ENCODE measurements around the gene C12orf76.
A peak's percentile ranks its signal among the peaks of the same experiment; 100 is the strongest.
"Not testable (repeated sequence)": the region's sequence is repeated elsewhere in the genome, so short reads cannot be mapped to it uniquely, and the experiment has no call there.

C12orf76 gene

DNA sequence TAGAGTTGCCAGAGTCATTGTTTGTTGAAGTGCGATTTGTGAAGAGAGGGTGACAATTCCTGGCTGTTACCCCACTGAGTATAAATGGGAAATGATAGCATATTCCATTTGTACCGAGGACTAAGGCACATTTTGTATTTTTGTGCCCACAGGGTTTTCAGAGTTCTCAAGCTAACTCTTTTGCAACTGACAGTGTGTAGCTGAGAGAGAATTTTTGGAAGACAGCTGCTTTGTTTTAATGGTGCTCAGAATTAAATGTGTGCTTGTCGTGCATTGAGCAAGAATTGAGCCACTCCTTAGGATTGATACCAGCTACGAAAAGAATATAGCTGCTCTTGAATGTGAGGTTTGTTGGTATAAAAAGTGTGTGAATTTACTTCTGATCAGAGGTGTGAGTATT lies 27.4 kb downstream of the C12orf76 start:
- TF ChIP-seq, protein P1, sequence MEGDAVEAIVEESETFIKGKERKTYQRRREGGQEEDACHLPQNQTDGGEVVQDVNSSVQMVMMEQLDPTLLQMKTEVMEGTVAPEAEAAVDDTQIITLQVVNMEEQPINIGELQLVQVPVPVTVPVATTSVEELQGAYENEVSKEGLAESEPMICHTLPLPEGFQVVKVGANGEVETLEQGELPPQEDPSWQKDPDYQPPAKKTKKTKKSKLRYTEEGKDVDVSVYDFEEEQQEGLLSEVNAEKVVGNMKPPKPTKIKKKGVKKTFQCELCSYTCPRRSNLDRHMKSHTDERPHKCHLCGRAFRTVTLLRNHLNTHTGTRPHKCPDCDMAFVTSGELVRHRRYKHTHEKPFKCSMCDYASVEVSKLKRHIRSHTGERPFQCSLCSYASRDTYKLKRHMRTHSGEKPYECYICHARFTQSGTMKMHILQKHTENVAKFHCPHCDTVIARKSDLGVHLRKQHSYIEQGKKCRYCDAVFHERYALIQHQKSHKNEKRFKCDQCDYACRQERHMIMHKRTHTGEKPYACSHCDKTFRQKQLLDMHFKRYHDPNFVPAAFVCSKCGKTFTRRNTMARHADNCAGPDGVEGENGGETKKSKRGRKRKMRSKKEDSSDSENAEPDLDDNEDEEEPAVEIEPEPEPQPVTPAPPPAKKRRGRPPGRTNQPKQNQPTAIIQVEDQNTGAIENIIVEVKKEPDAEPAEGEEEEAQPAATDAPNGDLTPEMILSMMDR (IDR thresholded peaks at IDR 0.05; ENCODE audit: borderline replicate concordance, control extremely low read depth, extremely low read depth, insufficient read depth, missing control alignments): no peak
- in situ Hi-C loops (cut with MboI; ENCODE audit: low sequenced_read_pairs, unreplicated experiment): no loop called here
- DNase-seq (ENCODE audit: low spot score): no peak

DNA sequence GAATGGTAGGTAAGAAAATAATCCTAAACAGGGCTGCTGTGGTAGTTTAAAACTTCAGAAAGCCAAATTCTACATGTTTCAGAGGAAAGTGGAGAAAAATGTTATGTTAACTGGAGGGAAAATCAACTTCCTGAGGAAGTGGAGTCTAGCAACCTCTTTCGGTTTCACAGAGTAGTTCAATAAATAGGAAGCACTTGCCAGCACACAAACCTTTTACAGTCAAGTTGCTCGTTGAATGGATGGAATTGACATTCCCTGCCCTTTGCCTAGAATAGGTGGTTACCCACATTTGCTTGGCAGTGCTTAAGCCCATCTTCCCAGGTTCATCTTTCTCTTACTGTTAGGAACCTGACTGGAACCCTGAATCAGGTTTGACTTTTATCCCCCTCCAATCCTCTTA lies 33.2 kb downstream of the C12orf76 start:
- TF ChIP-seq, protein P1 (IDR thresholded peaks at IDR 0.05; ENCODE audit: borderline replicate concordance, control extremely low read depth, extremely low read depth, insufficient read depth, missing control alignments): no peak
- in situ Hi-C loops (cut with MboI; ENCODE audit: low sequenced_read_pairs, unreplicated experiment): no loop called here
- no peak for DNase-seq (ENCODE audit: low spot score)

DNA sequence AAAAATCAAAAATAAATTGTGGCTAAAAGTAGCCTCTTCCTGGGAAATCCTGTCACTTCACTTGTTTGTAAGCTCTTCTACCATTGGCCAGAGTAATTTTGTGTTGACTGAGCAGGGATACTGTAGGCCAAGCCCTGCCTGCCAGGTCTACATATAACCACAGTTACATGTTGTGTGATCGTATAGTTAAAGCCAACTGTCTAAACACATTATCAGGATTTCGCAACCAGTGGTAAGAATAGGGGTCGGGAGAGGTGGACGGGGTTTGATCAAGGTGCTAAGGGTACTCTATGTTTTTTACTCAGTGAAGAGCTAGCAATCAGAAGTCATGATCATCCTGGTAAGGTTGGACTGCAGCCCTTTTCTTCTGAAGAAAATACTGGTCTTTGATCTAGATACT lies 35.7 kb downstream of the C12orf76 start:
- in situ Hi-C loops (cut with MboI; ENCODE audit: low sequenced_read_pairs, unreplicated experiment): no loop called here
- no peak for DNase-seq (ENCODE audit: low spot score)
- TF ChIP-seq, protein P1 (IDR thresholded peaks at IDR 0.05; ENCODE audit: borderline replicate concordance, control extremely low read depth, extremely low read depth, insufficient read depth, missing control alignments): no peak

DNA sequence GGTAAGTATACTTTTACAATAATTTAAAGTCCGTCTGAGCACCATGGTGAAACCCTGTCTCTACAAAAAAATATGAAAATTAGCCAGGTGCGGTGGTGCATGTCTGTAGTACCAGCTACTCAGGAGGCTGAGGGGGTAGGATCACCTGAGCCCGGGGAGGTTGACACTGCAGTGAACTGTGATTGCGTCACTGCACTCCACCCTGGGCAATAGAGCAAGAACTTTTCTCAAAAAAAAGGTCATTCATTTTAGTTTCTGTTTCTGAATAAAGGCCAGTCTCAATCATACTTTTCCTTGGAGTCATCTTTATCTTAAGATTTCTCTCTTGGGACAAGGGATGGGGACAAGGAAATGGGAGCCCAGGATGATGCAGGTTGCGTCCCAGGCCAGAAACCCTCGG lies 36.2 kb downstream of the C12orf76 start:
- TF ChIP-seq, protein P1 (IDR thresholded peaks at IDR 0.05; ENCODE audit: borderline replicate concordance, control extremely low read depth, extremely low read depth, insufficient read depth, missing control alignments): no peak
- in situ Hi-C loops (cut with MboI; ENCODE audit: low sequenced_read_pairs, unreplicated experiment): no loop called here
- DNase-seq (ENCODE audit: low spot score): no peak

DNA sequence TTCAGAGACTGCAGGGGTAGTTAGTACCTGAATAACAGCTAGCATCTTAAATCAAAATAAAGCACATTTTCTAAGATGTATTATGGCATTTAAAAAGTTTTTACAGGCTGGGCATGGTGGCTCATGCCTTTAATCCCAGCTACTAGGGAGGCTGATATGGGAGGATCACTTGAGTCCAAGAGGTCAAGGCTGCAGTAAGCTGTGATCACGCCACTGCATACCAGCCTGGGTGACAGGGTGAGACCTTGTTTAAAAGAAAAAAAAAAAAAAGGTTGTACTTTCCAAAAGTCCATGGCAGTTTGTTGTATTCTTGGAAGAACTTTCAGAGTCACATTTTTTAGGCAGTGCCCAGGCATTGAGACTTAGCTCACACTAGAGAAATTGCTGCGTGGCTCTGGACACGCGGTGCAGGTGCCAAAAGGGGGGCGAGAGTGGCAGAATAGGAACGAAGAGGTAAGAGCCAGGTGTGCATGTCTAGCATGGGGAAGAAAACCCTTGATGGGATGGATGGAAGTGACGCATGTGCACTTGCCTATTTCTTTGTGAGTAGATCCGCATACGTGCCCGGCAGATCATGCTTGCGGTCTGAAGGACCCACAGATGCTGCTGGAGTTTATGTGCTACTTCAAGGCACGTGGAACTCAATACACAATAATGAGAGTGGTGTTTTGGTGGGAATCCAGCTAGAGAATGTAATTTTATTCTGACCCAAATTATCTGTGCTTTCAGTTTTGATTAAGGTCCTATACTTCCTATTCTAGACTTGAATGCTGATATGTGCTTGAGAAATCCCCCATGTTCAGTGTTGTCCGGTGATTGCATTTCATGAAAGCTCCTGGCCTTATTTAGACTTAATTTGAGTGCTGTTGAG lies 37.2 kb downstream of the C12orf76 start:
- DNase-seq (ENCODE audit: low spot score): peak; percentile 52
- TF ChIP-seq, protein P1 (IDR thresholded peaks at IDR 0.05; ENCODE audit: borderline replicate concordance, control extremely low read depth, extremely low read depth, insufficient read depth, missing control alignments): no peak
- in situ Hi-C loops (cut with MboI; ENCODE audit: low sequenced_read_pairs, unreplicated experiment): no loop called here

DNA sequence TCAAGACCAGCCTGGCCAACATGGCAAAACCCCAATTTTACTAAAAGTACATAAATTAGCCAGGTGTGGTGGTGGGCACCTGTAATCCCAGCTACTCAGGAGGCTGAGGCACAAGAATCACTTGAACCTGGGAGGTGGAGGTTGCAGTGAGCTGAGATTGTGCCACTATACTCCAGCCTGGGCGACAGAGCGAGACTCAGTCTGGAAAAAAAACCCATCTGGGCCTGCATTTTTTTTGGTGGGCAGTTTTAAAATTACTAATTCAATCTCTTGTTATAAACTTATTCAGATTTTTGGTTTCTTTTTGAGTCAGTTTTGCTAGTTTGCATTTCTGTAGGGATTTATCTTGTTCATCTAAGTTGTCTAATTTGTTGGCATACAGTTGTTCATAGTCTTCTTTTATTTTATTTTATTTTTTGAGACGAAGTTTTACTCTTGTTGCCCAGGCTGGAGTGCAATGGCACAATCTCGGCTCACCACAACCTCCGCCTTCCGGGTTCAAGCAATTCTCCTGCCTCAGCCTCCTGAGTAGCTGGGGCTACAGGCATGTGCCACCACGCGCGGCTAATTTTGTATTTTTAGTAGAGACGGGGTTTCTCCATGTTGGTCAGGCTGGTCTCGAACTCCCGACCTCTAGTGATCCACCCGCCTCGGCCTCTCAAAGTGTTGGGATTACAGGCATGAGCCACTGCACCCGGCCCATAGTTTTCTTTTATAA lies 39.5 kb downstream of the C12orf76 start:
- DNase-seq (ENCODE audit: low spot score); in situ Hi-C loops (cut with MboI; ENCODE audit: low sequenced_read_pairs, unreplicated experiment): not testable (repeated sequence)

DNA sequence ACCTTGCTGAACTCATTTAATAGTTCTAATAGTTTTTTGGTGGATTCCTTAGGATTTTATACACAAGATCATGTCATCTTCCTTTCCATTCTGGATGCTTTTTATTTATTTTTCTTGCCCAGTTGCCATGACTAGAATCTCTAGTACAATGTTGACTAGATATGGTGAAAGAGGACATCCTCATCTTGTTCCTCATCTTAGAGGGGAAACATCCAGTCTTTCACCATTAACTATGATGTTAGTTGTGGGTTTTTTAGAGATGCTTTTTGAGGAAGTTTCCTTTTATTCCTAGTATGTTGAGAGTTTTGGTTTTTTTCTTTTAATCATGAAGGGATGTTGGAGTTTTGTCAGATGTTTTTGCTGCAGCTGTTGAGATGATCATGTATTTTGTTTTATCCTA lies 40.4 kb downstream of the C12orf76 start:
- in situ Hi-C loops (cut with MboI; ENCODE audit: low sequenced_read_pairs, unreplicated experiment): no loop called here
- TF ChIP-seq, protein P1 (IDR thresholded peaks at IDR 0.05; ENCODE audit: borderline replicate concordance, control extremely low read depth, extremely low read depth, insufficient read depth, missing control alignments): no peak
- DNase-seq (ENCODE audit: low spot score): no peak
